HTERT RPE-1 (cell line): ENCODE data around the gene E4F1.

Experiments
- in situ Hi-C: fragments of 300-500 bp; cut with MboI; formaldehyde crosslinking; loops from 4 replicates; pipeline ENCODE4 v1.14.3; 2020; ENCODE audit warnings: low sequenced_read_pairs

The E4F1 gene

GRCh38 chr16:2205967-2206313, 17.5 kb upstream of the E4F1 start:
- in situ Hi-C loops, result no loop called here

DNA sequence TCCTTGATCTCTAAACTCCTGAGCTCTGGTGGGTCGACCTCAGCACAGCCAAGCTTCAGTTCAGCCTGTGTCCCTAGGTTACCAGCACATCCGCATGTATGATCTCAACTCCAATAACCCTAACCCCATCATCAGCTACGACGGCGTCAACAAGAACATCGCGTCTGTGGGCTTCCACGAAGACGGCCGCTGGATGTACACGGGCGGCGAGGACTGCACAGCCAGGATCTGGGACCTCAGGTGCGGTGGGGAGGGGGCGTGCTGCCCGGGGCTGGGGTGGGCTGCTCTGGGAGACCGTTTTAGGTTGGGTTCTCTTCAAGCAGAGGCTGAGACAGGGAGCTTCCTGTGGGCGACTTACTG, 17.0 kb upstream of the E4F1 start:
- in situ Hi-C loops, result no loop called here

DNA sequence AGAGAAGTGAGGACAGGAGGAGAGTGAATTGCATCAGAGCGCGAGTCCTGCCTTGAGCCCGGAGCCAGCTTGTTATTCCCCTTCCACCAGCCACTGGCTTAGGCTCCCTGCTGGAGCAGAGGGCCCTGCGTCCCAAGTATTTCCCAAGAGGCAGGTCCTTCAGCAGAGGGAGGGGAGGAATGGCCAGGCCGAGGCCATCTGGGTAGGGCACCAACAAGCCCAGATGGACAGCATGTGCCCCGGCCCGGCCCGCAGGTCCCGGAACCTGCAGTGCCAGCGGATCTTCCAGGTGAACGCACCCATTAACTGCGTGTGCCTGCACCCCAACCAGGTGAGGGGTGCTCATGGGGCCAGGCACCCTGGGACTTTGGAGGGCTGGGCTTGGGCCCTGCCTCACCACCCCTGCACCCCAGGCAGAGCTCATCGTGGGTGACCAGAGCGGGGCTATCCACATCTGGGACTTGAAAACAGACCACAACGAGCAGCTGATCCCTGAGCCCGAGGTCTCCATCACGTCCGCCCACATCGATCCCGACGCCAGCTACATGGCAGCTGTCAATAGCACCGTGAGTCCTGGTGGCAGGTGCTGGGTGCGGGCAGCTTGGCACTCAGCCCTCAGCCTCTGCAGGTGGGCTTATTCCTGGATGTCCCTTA, 16.5 kb upstream of the E4F1 start:
- in situ Hi-C loops, result no loop called here

DNA sequence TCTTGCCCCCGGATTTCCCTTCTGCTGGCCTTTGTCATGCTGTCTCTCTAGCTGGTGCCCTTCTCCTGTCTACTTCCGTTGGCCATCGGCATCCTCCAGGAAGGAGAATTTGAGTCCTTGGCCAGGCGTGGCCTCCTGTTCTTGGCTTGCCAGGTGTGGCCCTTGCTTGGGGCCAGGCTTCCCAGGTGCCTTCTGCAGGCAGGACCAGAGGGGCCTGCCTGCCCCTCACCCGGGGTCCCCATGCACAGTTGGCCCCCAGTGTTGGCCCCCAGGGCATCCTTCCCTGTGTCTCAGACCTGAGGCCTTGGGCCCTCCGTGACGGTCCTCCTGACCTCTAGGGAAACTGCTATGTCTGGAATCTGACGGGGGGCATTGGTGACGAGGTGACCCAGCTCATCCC, 15.5 kb upstream of the E4F1 start:
- in situ Hi-C loops, result no loop called here

GRCh38 chr16:2208308-2208707, 15.1 kb upstream of the E4F1 start:
- in situ Hi-C loops, result no loop called here

DNA sequence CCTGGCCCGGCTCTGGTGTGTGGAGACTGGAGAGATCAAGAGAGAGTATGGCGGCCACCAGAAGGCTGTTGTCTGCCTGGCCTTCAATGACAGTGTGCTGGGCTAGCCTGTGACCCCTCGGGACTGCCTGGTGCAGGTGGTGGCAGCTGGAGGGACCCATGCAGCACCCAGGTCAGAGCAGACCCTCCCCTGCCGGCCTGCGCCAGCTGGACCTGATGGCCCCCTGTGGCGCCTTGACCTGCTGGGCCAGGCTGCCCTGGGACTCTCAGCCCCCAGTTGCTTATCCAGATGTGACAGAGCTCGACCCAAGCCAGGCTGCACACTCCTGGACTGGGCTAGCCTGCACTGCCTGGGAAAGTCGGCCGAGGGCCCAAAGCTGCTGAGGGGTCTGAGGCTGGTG, 14.6 kb upstream of the E4F1 start:
- in situ Hi-C loops, result no loop called here

DNA sequence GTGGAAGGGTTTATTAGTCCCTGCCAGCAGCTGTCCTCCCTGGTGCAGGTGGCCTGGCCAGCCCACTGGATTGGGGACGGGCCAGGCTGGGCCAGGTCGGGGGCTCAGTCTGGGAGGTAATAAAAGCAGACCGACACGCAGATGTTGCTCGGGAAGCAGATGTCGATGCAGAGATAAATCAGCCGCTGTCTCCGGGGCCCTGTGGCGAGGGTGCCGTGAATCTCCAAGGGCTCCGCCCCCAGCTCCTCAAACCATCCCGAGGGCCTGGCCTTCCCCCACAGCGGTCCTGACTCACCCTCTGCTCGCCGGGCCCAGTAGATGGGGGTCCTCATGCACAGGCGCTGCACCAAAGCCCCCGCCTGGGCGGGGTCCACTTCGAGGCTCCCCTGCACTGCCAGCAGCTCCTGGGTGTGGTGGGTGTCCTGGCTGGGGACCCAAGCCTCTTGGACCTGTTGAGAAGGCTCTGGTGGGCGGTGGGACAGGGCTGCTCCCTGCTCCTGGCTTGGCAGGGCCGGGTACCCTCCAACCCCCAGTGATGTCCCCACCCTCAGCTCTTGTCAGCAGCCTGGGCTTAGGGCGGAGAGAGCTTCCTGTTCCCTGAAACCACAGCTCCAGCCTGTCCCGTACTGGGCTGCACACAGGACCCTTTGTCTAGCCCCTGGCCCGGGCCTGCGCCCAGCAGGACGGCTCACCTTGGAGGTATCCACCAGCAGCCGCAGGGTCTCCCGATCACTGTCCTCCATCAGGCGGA, 14.0 kb upstream of the E4F1 start:
- in situ Hi-C loops, result no loop called here

- in situ Hi-C loops, result no loop called here
Observed at GRCh38 chr16:2210009-2210332, 13.4 kb upstream of the E4F1 start.

GRCh38 chr16:2210386-2211365, 12.7 kb upstream of the E4F1 start, which contains the start of gene BRICD5:
BRICD5 (minus strand) TSS chr16:2210863; CDS start chr16:2210833, 30 bp downstream.
- in situ Hi-C loops, result no loop called here

DNA sequence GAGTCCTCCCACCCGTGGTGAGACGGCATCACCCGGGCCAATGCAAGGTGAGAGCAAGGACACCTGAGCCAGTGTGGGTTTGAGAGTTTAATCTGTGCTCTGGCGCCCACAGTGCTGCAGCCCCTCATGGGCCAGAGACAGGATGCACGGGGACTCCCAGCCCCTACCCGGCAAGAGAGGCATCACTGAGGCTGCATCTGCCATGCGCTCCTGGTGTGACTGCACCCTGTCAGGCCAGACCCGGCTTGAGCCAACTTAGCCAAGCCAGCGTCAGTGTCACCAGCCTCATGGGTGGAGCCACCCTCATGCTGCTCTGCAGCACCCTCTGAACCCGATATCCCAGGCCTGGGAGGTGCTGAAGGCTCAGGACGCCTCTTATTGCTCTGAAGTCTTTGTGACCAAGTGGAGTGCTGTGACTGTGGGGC, 11.5 kb upstream of the E4F1 start:
- in situ Hi-C loops, result no loop called here

GRCh38 chr16:2212362-2213324, 10.7 kb upstream of the E4F1 start:
- in situ Hi-C loops, result no loop called here

GRCh38 chr16:2213817-2214718, 9.3 kb upstream of the E4F1 start:
- in situ Hi-C loops, result no loop called here

DNA sequence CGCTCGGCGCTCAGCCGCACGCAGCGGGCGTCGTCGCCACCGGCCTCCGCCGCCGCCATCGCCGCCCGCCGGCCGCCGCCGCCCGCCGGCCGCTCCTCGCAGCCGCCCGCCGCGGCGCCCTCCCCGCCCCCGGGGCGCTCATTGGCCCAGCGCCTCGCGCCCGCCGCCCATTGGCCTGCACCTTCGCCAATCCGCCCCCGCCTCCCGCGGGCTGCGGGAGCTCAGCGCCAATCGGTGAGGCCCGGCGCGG, 8.7 kb upstream of the E4F1 start, which contains the start of gene PGP:
TSS of gene PGP (minus strand) at position 122 of the 250 bp plus-strand sequence. CDS start at position 59, 63 bp downstream.
- in situ Hi-C loops, result no loop called here

GRCh38 chr16:2216330-2216729, 7.1 kb upstream of the E4F1 start:
- in situ Hi-C loops, result no loop called here

DNA sequence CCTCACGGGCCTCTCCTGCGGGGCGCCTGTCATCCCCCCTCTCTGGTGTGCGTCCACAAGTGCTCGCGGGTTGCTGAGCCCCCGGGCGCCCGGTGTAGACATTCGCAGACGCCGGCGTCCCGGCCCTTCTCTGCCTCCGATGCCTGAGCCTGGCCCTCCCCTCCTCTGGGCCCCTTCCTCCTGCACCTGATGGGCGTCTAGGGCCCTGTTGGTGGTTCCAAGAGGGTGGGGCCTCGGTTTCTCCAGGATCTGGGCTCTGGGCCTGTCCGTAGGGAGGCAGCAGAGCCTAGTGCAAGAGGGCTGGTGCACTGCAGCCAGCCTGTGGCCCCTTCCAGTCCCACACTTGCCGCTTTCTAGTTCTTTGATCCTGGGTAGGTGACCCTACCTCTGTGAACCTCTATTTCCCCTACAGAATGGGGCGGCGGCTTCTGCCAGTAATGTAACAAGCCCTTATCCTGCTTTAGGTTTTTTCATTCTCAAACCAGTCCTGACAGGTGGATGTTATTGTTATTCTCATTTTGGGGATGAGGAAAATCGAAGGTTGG, 623 bp downstream of the E4F1 start:
- in situ Hi-C loops, result no loop called here

- in situ Hi-C loops, result no loop called here
Observed at GRCh38 chr16:2226245-2226793, 2.9 kb downstream of the E4F1 start.

GRCh38 chr16:2226918-2227317, 3.5 kb downstream of the E4F1 start:
- in situ Hi-C loops, result no loop called here

DNA sequence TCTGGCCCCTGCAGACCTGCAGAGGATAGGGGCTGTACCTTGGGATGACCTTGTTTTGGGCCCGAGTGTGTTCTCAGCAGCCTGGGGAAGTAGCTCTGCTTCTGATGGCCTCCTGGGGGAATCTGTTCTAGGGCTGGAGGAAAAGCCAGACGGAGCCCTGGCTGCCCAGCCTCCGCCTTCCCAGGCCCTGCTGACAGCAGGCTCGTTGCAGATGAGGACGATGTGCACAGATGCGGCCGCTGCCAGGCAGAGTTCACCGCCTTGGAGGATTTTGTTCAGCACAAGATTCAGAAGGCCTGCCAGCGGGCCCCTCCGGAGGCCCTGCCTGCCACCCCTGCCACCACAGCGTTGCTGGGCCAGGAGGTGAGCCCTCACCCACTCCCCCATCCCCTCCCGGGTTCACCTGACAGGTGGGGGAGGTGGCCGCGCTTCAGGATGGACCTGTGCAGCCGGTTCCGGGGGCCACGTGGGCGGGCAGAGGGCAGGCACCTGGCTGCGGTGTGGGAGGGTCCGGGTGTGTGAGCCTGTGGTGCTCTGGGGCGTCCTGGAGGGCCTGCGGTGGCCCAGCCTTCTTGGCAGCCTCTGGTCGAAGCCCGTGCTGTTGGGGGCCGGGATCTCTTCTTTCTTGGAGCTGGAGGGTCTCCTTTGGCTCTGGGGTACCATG, 4.9 kb downstream of the E4F1 start:
- in situ Hi-C loops, result no loop called here

- in situ Hi-C loops, result no loop called here
Observed at GRCh38 chr16:2229091-2229490, 5.7 kb downstream of the E4F1 start.
